HepG2 (cell line): ENCODE measurements around the gene NIPAL1. TPM values are rescaled to one million over a fixed set of nuclear protein-coding genes. Genes with fewer than 3 reads are reported as not detected.
A peak's percentile ranks its signal among the peaks of the same experiment; 100 is the strongest.

Experiments
- ATAD3A ChIP-seq: sonication (generic); formaldehyde crosslinking; IDR thresholded peaks from 2 replicates; pipeline ENCODE4 v1.4.0; 2020; ENCODE audit warnings: missing genetic modification reagents
- DNMT1 ChIP-seq: sonication (generic); formaldehyde crosslinking; IDR thresholded peaks from 2 replicates; pipeline ENCODE4 v1.5.1; 2020; ENCODE audit warnings: mild to moderate bottlenecking, missing genetic modification reagents
- EEA1 ChIP-seq: sonication (generic); formaldehyde crosslinking; IDR thresholded peaks from 2 replicates; pipeline ENCODE4 v1.5.1; 2020; ENCODE audit warnings: mild to moderate bottlenecking, missing genetic modification reagents, borderline replicate concordance
- FUBP1 ChIP-seq: sonication (generic); formaldehyde crosslinking; IDR thresholded peaks from 2 replicates; pipeline ENCODE4 v1.5.1; 2020; ENCODE audit warnings: missing genetic modification reagents, mild to moderate bottlenecking, borderline replicate concordance
- HDAC2 ChIP-seq: sonication (generic); formaldehyde crosslinking; IDR thresholded peaks from 2 replicates; pipeline ENCODE4 v1.4.0; 2020; ENCODE audit warnings: missing genetic modification reagents
- HIVEP1 ChIP-seq: sonication (generic); formaldehyde crosslinking; IDR thresholded peaks from 2 replicates; pipeline ENCODE4 v1.4.0; 2020; ENCODE audit warnings: mild to moderate bottlenecking, missing genetic modification reagents
- HNRNPH1 ChIP-seq: fragments of 200-400 bp; formaldehyde crosslinking; optimal IDR thresholded peaks from 2 replicates; pipeline ENCODE3; 2017; ENCODE audit warnings: mild to moderate bottlenecking, low read depth, low read length
- LBX2 ChIP-seq: sonication (generic); formaldehyde crosslinking; IDR thresholded peaks from 2 replicates; pipeline ENCODE4 v1.5.0; 2020; ENCODE audit warnings: missing genetic modification reagents, mild to moderate bottlenecking, borderline replicate concordance
- MTF2 ChIP-seq: sonication (generic); formaldehyde crosslinking; IDR thresholded peaks from 2 replicates; pipeline ENCODE4 v1.5.0; 2020; ENCODE audit warnings: missing genetic modification reagents, borderline replicate concordance
- NFATC3 ChIP-seq: sonication (generic); formaldehyde crosslinking; IDR thresholded peaks from 2 replicates; pipeline ENCODE4 v1.5.1; 2020; ENCODE audit warnings: mild to moderate bottlenecking, missing genetic modification reagents
- NFIC ChIP-seq: IDR thresholded peaks from 2 replicates; pipeline ENCODE4 v1.6.1; 2012; ENCODE audit warnings: mild to moderate bottlenecking, low read length, inconsistent platforms
- POLR2A ChIP-seq, 2 experiments: IDR thresholded peaks; 2 replicates each; pipeline ENCODE4 v1.6.1; 2011; ENCODE audit warnings: low read depth in 2 of 2, low read length in 2 of 2, mild to moderate bottlenecking in 1 of 2, moderate library complexity in 1 of 2; ENCODE audit not compliant: insufficient read depth in 1 of 2
- RAD51 ChIP-seq: fragments of 450-650 bp; IDR thresholded peaks from 2 replicates; pipeline ENCODE4 v1.6.1; 2016; ENCODE audit warnings: borderline replicate concordance
- RFXAP ChIP-seq: sonication (generic); formaldehyde crosslinking; IDR thresholded peaks from 2 replicates; pipeline ENCODE4 v1.4.0; 2020; ENCODE audit warnings: missing genetic modification reagents, borderline replicate concordance
- SP2 ChIP-seq: sonication (generic); formaldehyde crosslinking; IDR thresholded peaks from 2 replicates; pipeline ENCODE4 v1.5.1; 2020; ENCODE audit warnings: mild to moderate bottlenecking, missing genetic modification reagents
- ZFP36L1 ChIP-seq: sonication (generic); formaldehyde crosslinking; IDR thresholded peaks from 2 replicates; pipeline ENCODE4 v1.8.0; 2022; ENCODE audit warnings: mild to moderate bottlenecking, missing genetic modification reagents, moderate library complexity
- ZNF232 ChIP-seq: sonication (generic); formaldehyde crosslinking; IDR thresholded peaks from 2 replicates; pipeline ENCODE4 v1.4.0; 2020; ENCODE audit warnings: missing genetic modification reagents, borderline replicate concordance
- ZNF276 ChIP-seq: sonication (generic); formaldehyde crosslinking; IDR thresholded peaks from 2 replicates; pipeline ENCODE4 v1.4.0; 2020; ENCODE audit warnings: mild to moderate bottlenecking, low read depth, missing genetic modification reagents
- ZNF414 ChIP-seq: sonication (generic); formaldehyde crosslinking; IDR thresholded peaks from 2 replicates; pipeline ENCODE4 v1.5.0; 2020; ENCODE audit warnings: missing genetic modification reagents
- ZNF580 ChIP-seq: IDR thresholded peaks from 2 replicates; pipeline ENCODE4 v1.6.1; 2016; ENCODE audit warnings: low read depth, borderline replicate concordance
- ZNF703 ChIP-seq: sonication (generic); formaldehyde crosslinking; IDR thresholded peaks from 2 replicates; pipeline ENCODE4 v1.5.1; 2020; ENCODE audit warnings: missing genetic modification reagents, mild to moderate bottlenecking, moderate library complexity, borderline replicate concordance
- ZNF770 ChIP-seq: sonication (generic); formaldehyde crosslinking; IDR thresholded peaks from 2 replicates; pipeline ENCODE4 v1.5.0; 2020; ENCODE audit warnings: mild to moderate bottlenecking, missing genetic modification reagents
- polyA plus RNA-seq, 8 experiments: library from polyadenylated mRNA; depleted of rRNA in 3 of 8; stranded (reverse) in 7 of 8; unstranded in 1 of 8; fragments of >200 nt; fragmentation: Illumina TruSeq in 4 of 8; extraction: Trizol in 4 of 8; gene quantifications; 2 replicates each; pipeline versions ENCODE4 v1.2.1 to v1.2.3, GENCODE V29; 2011 to 2016; ENCODE audit warnings: low read depth in 4 of 8, missing spikeins in 1 of 8, mixed read lengths in 1 of 8; ENCODE audit not compliant: insufficient read depth in 1 of 8
- total RNA-seq, 5 experiments: library from RNA; depleted of rRNA; stranded (reverse); fragments of >200 nt; fragmentation: Illumina TruSeq; extraction: Trizol; gene quantifications; 2 replicates each; pipeline ENCODE4 v1.2.3, GENCODE V29; 2016; ENCODE audit warnings: low read depth in 1 of 5

The NIPAL1 gene
- total and polyA plus RNA-seq, 2 of the 13 experiments (the other 11 are each of a cell fraction or from before 2014, with no cell fraction given), result 1.4 to 3.4 TPM

GRCh38 chr4:48016141-48017107 is at the start of gene NIPAL1, which contains the start of gene CNGA1 (continued):
- TF ChIP-seq ZNF276 (CRISPR knock-in tag) (no peak), ZNF414 (CRISPR knock-in tag) (no peak), FUBP1 (CRISPR knock-in tag) (0 out of 2 replicates have a peak, but pooled peaks have one; percentile 41), ZNF580 (CRISPR knock-in tag) (no peak), LBX2 (CRISPR knock-in tag) (no peak), ATAD3A (no peak), ZFP36L1 (CRISPR knock-in tag) (no peak), ZNF703 (CRISPR knock-in tag) (no peak), SP2 (CRISPR knock-in tag) (peak; percentile 45; the same call in 1 of the 2 replicates), ZNF232 (CRISPR knock-in tag) (no peak), POLR2A (IDR thresholded peaks at IDR 0.05; ENCODE audit: insufficient read depth in 1 of 2, low read depth in 2 of 2, low read length in 2 of 2) (peak in 1 of 2 experiments; percentile 67; a peak in 2 of 4 replicates), HNRNPH1 (no peak), EEA1 (CRISPR knock-in tag) (no peak), MTF2 (CRISPR knock-in tag) (no peak), RAD51 (no peak), DNMT1 (no peak), NFIC (no peak), RFXAP (CRISPR knock-in tag) (no peak), HIVEP1 (CRISPR knock-in tag) (no peak), HDAC2 (CRISPR knock-in tag) (no peak), ZNF770 (CRISPR knock-in tag) (peak; percentile 68), NFATC3 (CRISPR knock-in tag) (no peak)
